Fibroblast of lung (primary cell): ENCODE measurements around the gene CFAP221. TPM values are rescaled to one million over a fixed set of nuclear protein-coding genes. Genes with fewer than 3 reads are reported as not detected.

Experiments
- DNase-seq, 2 donors: peaks; one replicate each; pipeline versions ENCODE4 v3.0.0 to v3.0.0-alpha.2; 2010; ENCODE audit warnings: low read depth in 2 of 2
- H2AFZ ChIP-seq: 2 replicates; pipeline ENCODE4 v1.5.1; 2012; ENCODE audit warnings: low read length, control low read depth, inconsistent platforms
- H3K27ac ChIP-seq: 2 replicates; pipeline ENCODE4 v1.5.1; 2011; ENCODE audit warnings: low read length, control low read depth; ENCODE audit not compliant: insufficient read depth
- H3K27me3 ChIP-seq: 2 replicates; pipeline ENCODE4 v1.5.1; 2011; ENCODE audit warnings: mild to moderate bottlenecking, low read length; ENCODE audit not compliant: control insufficient read depth, insufficient read depth
- H3K36me3 ChIP-seq: 2 replicates; pipeline ENCODE4 v1.5.1; 2011; ENCODE audit warnings: low read length; ENCODE audit not compliant: control insufficient read depth, insufficient read depth
- H3K4me1 ChIP-seq: 2 replicates; pipeline ENCODE4 v1.5.1; 2011; ENCODE audit warnings: low read length; ENCODE audit not compliant: control insufficient read depth, insufficient read depth; ENCODE audit errors: extremely low read depth
- H3K4me2 ChIP-seq: 2 replicates; pipeline ENCODE4 v1.5.1; 2011; ENCODE audit warnings: low read length, control low read depth; ENCODE audit not compliant: insufficient read depth; ENCODE audit errors: extremely low read depth
- H3K4me3 ChIP-seq, 4 experiments: fragments of 200-600 bp in 1 of 4; sonication (generic) in 1 of 4; replicated peaks in 1 of 4; 2 replicates each; pipeline ENCODE4 v1.5.1; 2011 to 2016; ENCODE audit warnings: low read length in 4 of 4, low read depth in 3 of 4, mild to moderate bottlenecking in 3 of 4, control low read depth in 2 of 4, inconsistent platforms in 1 of 4, mixed read lengths in 1 of 4; ENCODE audit not compliant: insufficient read depth in 1 of 4; ENCODE audit errors: control extremely low read depth in 1 of 4
- H3K79me2 ChIP-seq: 2 replicates; pipeline ENCODE4 v1.5.1; 2012; ENCODE audit warnings: mild to moderate bottlenecking, low read length, inconsistent platforms; ENCODE audit not compliant: control insufficient read depth, insufficient read depth
- H3K9ac ChIP-seq: 2 replicates; pipeline ENCODE4 v1.5.1; 2011; ENCODE audit warnings: mild to moderate bottlenecking, low read length, control low read depth; ENCODE audit not compliant: insufficient read depth
- H3K9me3 ChIP-seq: 2 replicates; pipeline ENCODE4 v1.5.1; 2012; ENCODE audit warnings: low read depth, low read length; ENCODE audit not compliant: control insufficient read depth, insufficient read depth
- H4K20me1 ChIP-seq: 2 replicates; pipeline ENCODE4 v1.5.1; 2011; ENCODE audit warnings: low read length; ENCODE audit not compliant: control insufficient read depth, insufficient read depth; ENCODE audit errors: extremely low read depth
- CTCF ChIP-seq, 2 donors: IDR thresholded peaks in 1 of 2; conservative IDR thresholded peaks in 1 of 2; 1 replicate in 1 of 2; 2 replicates in 1 of 2; pipeline ENCODE4 v1.5.1; 2011 to 2012; ENCODE audit warnings: low read length in 2 of 2, control low read depth in 1 of 2, inconsistent platforms in 1 of 2, low read depth in 1 of 2, mild to moderate bottlenecking in 1 of 2
- EZH2 ChIP-seq: IDR thresholded peaks from 2 replicates; pipeline ENCODE4 v1.5.1; 2012; ENCODE audit warnings: low read length, control low read depth, mild to moderate bottlenecking; ENCODE audit errors: missing control alignments
- polyA plus RNA-seq, 2 donors: library from polyadenylated mRNA; depleted of rRNA in 1 of 2; stranded (reverse) in 1 of 2; unstranded in 1 of 2; fragments of >200 nt; gene quantifications; 2 replicates each; pipeline ENCODE4 v1.2.1, GENCODE V29; 2011 to 2012; ENCODE audit warnings: missing spikeins in 1 of 2
- total RNA-seq: library from RNA; depleted of rRNA; stranded (reverse); fragments of >200 nt; gene quantifications from 2 replicates; pipeline ENCODE4 v1.2.1, GENCODE V29; 2014

The CFAP221 gene
- total and polyA plus RNA-seq, 2 donors (not counting 1 experiment from before 2014, with no cell fraction given): 0.07 TPM; not detected in 1

DNA sequence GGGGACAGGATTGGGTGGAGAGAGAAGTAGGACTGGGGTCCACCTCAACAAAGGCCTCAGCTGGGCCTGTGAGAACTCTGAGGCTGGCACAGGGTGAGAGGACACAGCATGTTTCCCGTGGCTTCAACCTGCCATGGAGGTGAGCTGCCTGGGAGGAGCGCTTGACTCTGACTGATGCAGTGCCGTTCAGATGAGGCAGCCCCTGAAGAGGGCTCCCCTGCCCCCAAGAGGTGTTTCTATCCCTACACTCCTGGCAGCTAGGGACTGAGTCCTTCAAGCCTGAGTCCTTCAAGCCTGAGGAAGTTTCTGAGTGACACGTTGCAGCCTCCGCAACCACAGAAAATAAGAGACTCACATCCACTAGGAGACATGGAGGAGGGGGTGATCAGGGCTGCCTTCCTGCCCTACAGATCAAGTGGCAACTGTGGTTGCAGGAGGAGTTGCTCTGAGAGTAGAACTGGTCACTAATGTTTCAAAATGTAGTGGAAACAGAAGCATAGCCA, 85.1 kb downstream of the CFAP221 start:
- no peaks in the 10 kb centered on the region for H3K4me1 ChIP-seq
- no peak for TF ChIP-seq EZH2
- TF ChIP-seq CTCF (conservative IDR thresholded peaks at IDR 0.05 in 1 of 2, IDR thresholded peaks at IDR 0.05 in 1 of 2; ENCODE audit: low read depth in 1 of 2, low read length in 2 of 2): no peak

DNA sequence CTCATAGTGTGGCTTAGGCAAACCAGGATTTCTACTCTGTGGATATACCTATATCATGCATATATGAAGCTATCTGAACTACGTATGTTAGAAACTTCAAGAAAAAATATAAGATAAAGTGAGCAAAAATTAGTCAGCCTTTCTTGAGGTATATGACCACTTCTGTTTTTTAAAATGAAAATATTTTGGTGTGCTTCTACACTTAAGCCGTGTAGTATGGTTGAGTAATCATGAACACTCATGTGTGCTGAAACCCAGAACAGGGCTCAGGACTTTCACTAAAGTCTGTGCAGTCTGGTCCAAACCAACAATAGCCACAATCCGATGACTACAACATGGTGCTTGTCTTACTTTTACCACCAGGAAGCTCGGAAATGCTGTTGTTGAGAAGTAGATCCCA, 85.9 kb downstream of the CFAP221 start:
- Histone ChIP-seq H3K27me3 (no peaks in the 10 kb centered on the region), H3K4me3 (no peak overlapping the region), H2AFZ (no peak overlapping the region), H3K27ac (no peak overlapping the region), H3K9ac (no peak overlapping the region), H4K20me1 (no peaks in the 10 kb centered on the region), H3K4me2 (no peak overlapping the region), H3K36me3 (no peaks in the 10 kb centered on the region), H3K79me2 (no peaks in the 10 kb centered on the region), H3K9me3 (no peaks in the 10 kb centered on the region), H3K4me1 (no peaks in the 10 kb centered on the region)
- no peak for TF ChIP-seq CTCF (conservative IDR thresholded peaks at IDR 0.05 in 1 of 2, IDR thresholded peaks at IDR 0.05 in 1 of 2; ENCODE audit: low read depth in 1 of 2, low read length in 2 of 2)
- no peak for TF ChIP-seq EZH2
- no peak for DNase-seq

More for the DNA sequence above, 85.1 kb downstream of the CFAP221 start:
- no peaks in the 10 kb centered on the region for H3K27me3 ChIP-seq
- no peak overlapping the region for H3K27ac ChIP-seq
- H3K4me2 ChIP-seq: no peak overlapping the region
- no peak overlapping the region for H3K4me3 ChIP-seq
- no peaks in the 10 kb centered on the region for H3K36me3 ChIP-seq
- H2AFZ ChIP-seq: no peak overlapping the region
- no peak overlapping the region for H3K9ac ChIP-seq
- H3K79me2 ChIP-seq: no peaks in the 10 kb centered on the region
- H4K20me1 ChIP-seq: no peaks in the 10 kb centered on the region
- H3K9me3 ChIP-seq: no peaks in the 10 kb centered on the region
- no peak for DNase-seq

DNA sequence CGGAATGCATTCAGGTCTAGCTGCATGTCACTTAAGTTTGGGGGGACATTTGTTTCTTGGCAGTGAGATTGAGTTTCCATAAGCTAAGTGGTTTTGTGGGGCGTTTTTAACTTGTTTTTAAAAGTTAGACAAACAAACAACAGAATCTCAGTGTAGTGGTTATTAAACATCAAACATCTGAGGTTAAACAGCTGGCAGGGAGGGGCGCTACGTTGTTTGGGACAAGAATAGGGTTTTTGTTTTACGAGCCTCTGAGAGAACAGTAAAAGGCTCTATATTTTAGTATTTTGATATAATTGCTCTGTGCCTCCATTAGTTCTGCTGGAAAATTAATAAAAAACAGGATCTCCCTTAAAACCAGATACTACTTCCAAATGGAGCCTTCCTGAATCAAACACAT, 93.1 kb downstream of the CFAP221 start:
- H3K4me3 ChIP-seq: no peak overlapping the region
- no peak overlapping the region for H3K27ac ChIP-seq

More for the DNA sequence above, 93.1 kb downstream of the CFAP221 start:
- Histone ChIP-seq H3K9me3 (no peaks in the 10 kb centered on the region), H3K79me2 (no peaks in the 10 kb centered on the region), H3K27me3 (peaks cover 5% of the 10 kb centered on the region), H3K4me1 (no peaks in the 10 kb centered on the region), H3K4me2 (no peak overlapping the region), H2AFZ (no peak overlapping the region), H4K20me1 (no peaks in the 10 kb centered on the region), H3K36me3 (no peaks in the 10 kb centered on the region), H3K9ac (no peak overlapping the region)
- DNase-seq: no peak
- TF ChIP-seq EZH2: no peak
- TF ChIP-seq CTCF (conservative IDR thresholded peaks at IDR 0.05 in 1 of 2, IDR thresholded peaks at IDR 0.05 in 1 of 2; ENCODE audit: low read depth in 1 of 2, low read length in 2 of 2): no peak
